GM19463 (cell line): ENCODE data around the gene VLDLR.

Experiments used
- ATAC-seq: cut with Tn5 transposase; IDR thresholded peaks from one replicate; pipeline ENCODE4 v1.9.1; 2021; ENCODE audit warnings: mild to moderate bottlenecking, moderate library complexity; ENCODE audit not compliant: unreplicated experiment

The VLDLR gene

DNA sequence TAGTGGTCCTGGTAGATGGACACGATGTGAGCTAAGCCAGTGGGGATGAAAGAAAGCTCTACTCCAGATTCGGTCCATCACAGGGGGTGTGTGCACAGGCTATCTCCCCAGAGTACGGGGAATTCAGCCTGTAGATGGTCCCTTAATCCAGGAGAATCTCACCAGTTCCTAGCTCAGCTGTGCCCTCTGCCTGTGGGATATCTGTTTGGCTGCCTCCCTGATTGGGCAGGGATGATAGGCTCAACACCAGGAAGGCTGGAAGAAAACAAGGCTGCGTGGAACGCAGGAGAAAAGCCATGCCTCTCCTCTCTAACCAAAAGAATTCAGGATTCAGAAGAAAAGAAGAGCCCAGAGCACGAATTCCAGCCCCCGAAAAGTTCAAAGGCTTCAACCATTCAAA is 40.9 kb downstream of the VLDLR start:
- ATAC-seq: no peak

DNA sequence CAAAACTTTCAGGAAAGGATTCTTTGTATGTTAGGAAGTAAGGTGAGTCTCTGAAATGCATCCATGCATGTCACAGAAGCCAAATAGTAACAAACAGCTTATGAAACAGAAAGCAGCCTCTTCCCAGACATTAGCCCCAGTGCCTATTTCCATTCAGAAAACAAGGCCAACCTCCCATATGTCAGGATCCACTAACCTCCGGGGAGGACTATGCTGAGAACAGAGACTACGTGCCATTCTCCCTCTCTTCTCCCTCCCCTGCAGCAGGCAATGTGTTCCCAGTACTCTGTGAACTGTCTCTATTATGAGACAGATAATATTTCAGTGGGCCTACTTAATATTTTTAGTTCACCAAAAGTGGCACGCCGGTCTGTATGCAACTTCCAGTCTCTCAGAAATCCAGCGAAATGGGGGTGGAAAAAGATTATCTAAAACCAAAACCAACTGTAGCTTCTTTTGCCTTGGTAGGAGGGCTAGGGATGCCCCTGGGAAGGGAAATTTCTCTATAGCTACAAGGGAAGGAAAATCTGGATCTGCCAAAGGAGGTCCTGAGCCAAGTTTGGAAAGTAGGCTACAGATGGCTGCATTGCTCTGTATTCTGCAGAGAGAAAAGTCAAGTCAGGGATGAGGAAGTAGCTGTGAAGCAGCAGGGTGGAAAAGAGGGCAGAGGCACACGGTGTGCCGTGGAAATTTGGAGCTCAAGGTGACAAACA is 42.0 kb downstream of the VLDLR start:
- no peak for ATAC-seq

DNA sequence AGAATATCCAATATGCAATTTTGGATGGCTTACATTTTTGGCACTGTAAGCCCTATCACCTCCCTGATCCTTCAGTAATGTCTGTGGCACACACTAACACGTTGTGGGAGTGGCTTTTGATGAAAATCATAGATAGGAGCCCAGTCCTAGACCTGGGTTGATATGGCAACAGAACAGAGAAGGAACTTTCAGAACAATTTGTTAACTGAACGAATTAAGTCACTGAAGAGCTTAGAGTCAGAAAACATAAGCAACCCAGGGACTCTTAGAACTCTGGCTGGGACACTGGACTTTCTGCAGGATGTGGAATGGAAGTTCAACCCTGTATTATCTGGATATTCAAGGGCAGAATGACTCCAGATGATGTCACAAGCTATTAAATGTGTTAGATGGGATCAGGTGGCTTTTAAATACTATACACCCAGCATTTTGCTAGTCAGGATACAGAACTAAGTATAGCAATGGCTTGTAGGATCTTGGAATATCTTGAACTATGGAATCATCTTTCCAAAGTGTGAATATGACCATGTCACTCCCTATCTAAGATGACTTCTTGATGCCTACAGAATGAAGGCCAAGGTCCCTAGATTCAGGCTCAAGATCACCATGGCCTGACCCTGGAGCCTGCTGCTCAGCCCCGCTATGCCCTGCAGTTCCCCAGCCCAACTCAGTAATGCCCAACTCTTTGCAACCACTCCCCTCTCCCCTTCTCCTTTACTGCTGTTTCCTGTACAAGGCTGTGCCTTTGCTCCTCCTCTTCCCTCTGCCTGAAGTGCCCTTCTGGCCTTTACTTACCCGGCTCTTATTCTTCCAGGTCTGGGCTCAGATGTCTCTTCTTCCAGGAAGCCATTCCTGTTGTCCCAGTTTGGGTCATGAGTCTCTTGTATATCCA is 42.8 kb downstream of the VLDLR start:
- no peak for ATAC-seq

DNA sequence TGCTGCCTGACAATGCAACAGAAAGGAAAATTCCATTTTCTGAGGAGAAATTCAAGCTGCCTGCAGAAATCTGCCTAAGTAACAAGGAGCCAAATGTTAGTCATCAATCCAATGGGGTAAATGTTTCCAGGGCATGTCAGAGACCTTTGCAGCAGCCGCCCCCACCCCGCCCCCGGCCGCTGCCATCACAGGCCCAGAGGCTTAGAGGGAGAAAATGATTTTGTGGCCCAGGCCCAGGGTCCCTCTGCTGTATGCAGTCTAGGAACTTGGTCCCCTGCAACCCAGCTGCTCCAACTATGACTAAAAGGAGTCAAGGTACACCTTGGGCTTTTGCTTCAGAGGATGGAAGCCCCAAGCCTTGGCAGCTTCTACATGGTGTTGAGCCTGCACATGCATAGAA is 45.0 kb downstream of the VLDLR start:
- ATAC-seq: no peak

DNA sequence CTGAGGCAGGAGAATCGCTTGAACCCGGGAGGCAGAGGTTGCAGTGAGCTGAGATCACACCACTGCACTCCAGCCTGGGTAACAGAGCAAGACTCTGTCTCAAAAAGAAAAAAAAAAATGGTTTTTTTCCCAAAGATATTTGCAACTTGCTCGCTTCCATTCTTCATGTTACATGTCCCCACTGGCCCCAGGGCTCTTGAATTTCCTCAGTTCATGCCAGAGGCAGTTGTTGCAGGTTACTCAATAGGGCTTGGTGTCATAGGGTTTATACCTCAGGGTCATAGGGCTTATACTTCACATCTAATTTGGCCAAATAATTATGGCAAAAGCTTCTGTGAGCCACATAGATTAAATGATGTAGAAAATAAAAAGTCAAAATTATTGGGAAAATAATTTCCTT is 51.6 kb downstream of the VLDLR start:
- no peak for ATAC-seq

DNA sequence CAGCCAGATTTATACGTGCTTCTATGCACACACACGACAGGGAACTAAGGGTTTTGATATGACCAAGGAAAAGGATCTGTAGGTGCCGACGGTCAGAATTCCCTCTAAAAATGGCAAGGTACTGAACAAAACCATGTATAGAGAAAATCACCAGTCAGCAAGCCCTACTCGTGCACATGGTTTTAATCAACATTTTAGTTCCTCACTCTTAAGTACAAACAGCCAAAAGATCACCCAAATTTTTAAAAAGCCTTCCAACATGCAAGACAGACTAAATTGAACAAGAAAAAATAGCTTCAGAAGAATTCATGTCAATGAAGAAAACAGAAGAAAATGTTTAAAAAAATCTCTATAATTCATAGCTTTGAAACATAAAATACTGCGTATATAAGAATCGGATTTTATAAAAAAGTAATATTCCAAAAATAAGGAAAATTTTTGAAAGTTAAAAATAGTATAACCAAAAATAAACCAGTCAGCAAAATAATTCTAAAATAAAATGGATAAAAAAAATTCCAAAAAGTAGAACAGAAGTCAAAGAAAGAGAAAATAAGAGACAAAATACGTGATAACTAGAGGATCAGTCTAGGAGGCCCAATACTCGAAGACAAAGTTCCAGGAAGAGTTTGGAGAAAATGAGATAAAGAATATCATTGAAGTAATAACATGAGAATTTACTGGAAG is 52.7 kb downstream of the VLDLR start:
- ATAC-seq: no peak

DNA sequence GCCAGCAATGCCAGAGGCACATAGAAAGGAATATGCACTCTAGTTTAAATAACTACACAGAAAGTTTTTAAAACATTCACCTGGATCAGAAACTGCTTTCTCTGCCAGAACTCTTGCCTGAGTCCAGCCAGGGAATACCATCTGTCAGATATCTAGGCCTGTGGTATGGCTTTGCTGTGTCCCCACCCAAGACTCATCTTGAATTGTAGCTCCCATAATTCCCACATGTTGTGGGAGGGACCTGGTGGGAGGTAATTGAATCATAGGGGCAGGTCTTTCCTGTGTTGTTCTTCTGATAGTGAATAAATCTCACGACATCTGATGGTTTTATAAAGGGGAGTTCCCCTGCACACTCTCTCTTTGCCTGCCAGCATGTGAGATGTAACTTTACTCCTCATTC is 54.2 kb downstream of the VLDLR start:
- no peak for ATAC-seq

DNA sequence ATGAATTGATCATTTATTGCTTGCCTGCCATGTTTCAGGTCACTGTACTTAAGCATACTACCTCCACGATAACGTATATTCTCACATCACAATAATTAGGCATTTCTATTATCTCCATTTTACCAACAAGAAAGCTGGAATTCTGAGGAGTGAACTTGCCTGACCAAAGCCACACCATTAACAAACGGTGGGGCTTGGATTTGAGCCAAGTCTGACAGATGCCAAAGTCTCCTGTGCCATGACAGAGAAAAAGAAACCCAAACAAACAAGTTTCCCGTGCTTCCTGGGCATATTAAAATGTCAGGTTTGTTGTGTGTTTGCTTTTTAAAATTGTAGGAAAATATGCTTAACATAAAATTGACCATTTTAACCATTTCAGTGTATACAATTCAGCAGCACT is 54.9 kb downstream of the VLDLR start:
- ATAC-seq: no peak

DNA sequence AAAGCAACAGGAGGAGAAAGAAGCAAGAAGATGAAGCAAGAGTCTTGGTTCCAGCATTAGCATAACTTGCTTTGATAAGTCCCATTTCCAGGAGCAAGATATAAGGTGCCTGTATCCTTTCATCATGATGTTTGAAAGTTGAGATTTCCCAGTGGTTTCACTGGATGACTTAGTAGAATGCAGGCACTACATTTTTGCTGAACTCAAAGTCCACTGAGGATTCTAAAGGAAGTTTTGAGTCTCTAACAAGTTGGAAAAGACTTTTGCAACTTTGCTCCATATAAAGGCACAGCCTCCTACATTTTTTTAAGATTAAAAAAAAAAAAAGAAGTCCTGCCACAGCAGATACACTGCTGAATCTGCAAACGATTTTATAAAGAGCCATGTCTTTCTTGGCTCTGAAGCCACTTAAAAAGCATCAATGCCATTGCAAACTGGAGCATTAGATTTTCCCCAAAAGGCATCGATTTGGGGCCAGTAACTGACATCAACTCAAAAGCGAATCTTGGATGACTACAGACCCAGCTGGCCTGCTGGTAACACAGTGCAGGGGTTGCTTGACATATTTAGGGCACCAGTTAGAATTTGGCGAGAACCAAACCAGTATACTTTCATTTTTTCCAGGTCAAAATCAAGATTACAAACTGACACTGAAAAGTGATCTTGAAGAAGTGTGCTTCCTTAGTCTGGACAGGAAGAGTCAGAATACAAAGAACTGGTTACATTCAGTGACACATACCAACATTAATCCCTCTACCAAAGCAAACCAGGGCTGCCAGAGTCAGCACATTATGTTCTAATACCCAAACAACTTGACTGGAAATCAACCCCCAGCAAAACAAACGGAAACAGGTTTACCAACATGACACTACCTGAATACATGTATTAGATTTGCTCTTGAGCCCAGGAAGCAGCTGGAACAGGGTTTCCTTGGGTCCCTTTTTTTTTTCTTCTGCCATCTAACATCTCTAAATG is 56.6 kb downstream of the VLDLR start:
- ATAC-seq: no peak

DNA sequence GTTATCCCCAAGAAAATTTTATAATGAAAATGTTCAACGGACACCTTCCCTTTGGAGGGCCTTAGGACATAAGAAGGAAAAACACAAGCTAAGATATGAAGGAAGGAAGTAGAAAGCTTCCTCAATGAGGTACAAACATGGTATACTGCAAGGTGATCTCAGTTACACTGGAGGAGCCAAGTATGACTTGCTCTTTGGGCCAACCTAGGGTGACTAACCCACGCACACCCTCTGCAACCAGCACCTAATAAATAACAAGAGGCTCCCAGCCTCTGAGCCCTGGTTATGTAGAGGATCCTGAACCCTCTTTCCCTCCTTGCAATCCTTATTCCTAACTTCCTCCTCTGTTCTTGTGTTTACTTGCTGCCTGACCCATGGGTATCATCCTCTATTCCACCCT is 57.4 kb downstream of the VLDLR start:
- no peak for ATAC-seq

DNA sequence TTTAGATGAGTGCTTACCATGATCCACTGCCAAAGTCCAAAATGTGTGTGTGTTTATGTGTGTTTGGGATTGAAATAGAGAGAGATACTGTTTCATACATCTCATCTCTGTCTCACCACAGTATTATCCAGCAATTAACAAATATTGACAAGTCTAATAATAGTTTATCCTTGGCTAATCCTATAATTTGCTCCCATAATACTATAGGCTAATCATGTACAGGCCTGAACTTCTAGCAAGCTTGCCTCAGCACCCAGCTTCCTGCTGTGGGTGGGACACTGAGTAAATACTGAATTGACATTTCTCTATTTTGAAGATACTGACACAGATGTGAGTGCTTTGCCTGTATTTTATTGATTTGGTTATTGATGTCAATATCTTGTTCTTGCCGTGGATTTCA is 60.4 kb downstream of the VLDLR start:
- no peak for ATAC-seq

DNA sequence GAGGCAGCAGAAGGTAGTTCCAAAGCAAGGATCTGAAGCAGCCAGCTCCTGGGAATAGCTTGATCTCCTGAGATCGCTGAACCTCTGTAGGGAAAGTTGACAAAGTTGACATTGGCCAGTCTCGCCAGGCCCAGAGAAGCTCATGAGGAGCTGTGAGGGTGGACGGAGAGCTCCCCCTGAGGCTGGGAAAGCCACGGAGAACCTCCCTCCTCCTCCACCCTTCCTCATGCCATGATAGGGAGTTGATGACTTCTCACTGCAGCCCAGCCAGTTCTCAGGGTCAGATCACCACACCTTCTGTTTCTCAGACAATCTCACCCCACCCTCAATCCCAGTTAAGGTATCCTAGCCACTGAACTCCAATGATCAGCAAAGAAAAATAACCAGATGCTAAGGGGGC is 65.3 kb downstream of the VLDLR start:
- no peak for ATAC-seq

DNA sequence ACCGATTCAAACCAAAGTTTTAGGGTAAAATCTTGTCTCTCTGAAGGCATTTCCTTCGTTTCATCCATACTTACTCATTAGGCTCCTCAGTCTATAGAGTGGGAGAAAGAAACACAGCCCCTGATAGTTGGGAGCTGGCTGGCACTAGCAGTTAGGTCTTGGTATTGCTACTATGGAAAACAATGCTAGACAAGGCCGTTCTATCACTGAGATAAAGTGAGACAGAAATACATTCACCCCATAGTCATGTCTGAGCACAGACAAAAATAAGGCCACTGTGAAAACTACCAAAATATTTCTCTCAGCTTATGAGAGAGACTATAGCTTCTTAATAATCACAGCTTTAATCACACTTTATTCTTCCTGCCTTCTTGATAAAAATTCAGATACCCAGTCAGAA is 67.0 kb downstream of the VLDLR start:
- no peak for ATAC-seq

DNA sequence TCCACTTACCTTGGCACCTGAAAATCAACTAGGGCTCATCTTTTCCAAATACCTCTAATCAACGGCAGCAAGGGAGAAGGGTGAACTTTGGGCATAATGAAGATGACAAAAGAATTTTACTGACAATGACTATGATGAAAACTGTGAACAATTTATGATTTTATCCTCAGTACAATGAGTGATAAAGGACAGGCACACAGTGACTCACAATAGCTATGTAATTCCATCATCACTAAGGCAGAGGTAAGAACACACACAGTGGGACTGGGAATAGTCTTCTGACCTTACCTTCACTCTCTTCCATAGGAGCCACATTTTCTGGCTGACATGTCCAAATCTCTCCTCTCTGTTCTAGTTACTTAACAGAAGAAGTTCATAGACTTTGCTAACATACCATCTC is 69.6 kb downstream of the VLDLR start:
- ATAC-seq: no peak

DNA sequence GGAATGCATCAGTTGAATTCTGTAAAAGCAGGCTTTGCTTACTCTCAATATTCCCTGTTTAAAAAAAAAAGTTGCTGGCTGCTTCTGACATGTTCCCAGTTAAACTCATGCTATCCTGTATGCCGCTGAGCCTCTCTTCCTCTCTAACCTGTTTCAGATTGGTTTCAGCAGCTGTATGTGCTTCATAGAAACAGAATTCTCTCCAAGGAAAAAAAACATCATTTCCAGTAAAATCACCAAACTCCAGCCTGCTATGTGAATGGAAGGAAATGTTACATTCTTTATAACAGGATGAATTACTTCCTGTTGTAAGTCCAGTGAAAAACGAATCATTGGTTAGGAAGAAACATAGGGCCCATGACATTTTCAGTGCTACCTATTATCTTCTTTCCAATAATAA is 70.0 kb downstream of the VLDLR start:
- no peak for ATAC-seq

DNA sequence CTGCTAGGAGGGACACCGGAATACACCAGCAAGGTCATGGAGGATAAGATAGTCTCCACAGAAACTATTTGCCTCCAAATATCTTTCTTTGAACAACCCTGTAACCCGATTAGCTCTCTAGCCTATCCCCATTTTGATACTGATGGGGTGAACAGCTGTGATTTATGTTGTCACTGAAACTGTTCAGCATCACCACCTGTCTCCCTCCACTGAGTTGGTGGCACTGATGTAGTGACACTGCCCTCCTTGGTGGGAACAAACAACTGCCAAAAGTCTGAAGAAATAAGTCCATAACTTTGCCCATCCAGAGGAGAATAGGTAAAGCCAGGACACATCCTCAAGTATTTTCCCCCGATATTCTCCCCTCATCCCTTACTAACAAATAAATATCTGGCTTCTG is 71.5 kb downstream of the VLDLR start:
- ATAC-seq: no peak

DNA sequence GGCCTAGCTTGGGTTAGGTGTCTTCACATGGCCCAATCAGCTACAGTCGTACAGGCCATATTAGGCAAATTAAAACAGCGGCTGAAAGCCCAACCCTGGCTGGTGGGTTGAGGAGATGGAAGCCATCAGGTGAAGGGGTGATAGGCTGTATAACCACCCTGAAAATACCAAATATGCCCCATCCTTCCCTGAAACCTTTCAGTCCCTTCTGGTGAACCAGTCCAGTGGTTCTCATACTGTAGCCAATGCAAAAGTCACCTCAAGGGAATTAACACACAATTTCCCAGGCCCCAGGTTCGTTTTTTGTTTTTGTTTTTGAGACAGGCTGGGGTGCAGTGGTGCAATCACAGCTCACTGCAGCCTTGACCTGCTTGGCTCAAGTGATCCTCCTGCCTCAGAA is 75.9 kb downstream of the VLDLR start:
- ATAC-seq: peak; percentile 93

DNA sequence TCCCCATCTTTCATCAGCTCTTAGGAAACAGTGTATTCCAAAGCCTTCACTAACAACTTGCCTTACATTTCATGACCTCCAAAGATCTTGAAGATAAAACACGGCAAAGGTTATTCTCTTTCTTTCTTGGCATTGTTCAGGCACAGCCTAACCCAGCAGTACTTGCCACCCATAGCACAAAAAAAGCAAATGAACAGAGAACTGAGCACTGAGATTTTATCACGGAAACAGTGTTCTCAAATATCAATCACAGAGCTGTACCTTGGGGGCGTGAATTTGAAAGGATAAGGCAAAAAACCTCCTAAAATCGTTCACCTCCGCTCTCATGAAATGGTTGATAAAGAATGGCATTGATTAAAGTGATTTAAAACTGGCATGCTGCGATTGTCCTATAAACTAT is 78.8 kb downstream of the VLDLR start:
- ATAC-seq: no peak

DNA sequence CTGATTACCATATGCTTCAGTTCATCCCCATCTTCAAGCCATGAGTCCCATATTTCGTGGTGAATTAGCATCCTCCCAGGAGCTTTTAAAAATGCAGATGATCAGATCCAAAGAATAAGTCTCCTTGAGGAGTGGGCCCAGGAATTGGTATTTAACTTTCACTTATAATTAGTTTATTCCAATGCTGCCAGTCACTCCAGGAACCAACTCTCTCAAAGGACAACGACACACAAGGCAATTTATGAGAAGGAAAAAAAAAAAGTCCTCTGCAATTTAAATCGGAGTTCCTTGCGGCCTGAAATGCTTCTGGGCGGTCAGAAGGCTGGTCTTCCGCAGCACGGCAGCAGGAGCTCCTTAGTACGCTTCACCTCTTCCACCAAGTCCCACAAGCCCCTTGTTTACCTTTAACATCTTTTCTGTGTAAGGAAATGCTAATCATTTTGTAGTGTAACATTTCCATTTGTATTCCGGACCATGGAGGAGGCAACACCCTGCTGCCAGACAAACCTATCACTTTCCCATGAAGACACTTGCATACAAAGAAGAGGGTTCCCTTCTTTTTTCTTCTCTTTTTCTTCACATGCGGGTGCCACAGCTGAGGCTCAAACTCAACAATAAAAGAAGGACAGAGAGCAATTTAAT is 79.4 kb downstream of the VLDLR start:
- no peak for ATAC-seq

DNA sequence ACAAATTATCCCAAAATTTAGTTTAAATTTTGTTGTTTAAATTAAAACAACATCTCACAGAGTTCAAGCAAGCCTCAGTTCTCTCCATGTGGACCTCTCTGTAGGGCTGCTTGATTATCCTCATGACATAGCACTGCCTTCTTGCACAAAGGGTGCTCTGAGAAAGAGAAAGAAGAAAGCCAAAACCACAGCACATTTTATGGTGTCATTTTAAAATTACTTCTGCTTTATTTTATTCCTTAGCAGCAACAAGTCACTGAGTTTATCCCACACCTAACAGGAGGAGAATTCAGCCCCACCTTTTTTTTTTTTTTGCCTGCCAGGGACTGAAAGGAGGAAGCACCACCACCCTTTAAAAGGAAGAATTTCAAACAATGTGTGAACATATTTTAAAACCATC is 82.9 kb downstream of the VLDLR start:
- ATAC-seq: no peak
